ENCODE measurements around the gene GRM1. TPM values are rescaled to one million over a fixed set of nuclear protein-coding genes. Genes with fewer than 3 reads are reported as not detected.

The GRM1 gene
- total and polyA plus RNA-seq, 7 experiments from 2014 or later, result not detected

- Histone ChIP-seq H3K4me1 (ENCODE audit: control insufficient read depth in 2 of 2, insufficient read depth in 2 of 2, low read length in 2 of 2) (no peaks in the 10 kb centered on the region), H3K27me3 (ENCODE audit: control insufficient read depth in 2 of 2, insufficient read depth in 2 of 2, low read length in 2 of 2) (no peaks in the 10 kb centered on the region), H3K4me3 (ENCODE audit: low read length) (no peak overlapping the region), H3K27ac (ENCODE audit: low read depth, low read length) (no peak overlapping the region), H3K36me3 (ENCODE audit: control insufficient read depth in 2 of 3, insufficient read depth in 3 of 3, low read length in 3 of 3) (no peaks in the 10 kb centered on the region), H3K9me3 (ENCODE audit: control insufficient read depth in 2 of 3, low read length in 3 of 3) (peaks cover 0 to 3% (median 0%) of the 10 kb centered on the region in 3 experiments)
- ATAC-seq, result no peak
- no peak for DNase-seq
- no peaks in the 10 kb centered on the region for H3K4me1 Mint-ChIP-seq
- H3K27me3 Mint-ChIP-seq, result peaks cover 0 to 7% (median 0%) of the 10 kb centered on the region in 5 donors
- peaks cover 0 to 18% (median 11%) of the 10 kb centered on the region in 11 donors for H3K9me3 Mint-ChIP-seq
- CTCF ChIA-PET, result no interaction called here
- H3K4me3 Mint-ChIP-seq, result no peak overlapping the region
- POLR2A ChIA-PET, result no interaction called here
- H3K27ac Mint-ChIP-seq, result no peak overlapping the region
- intact Hi-C loops (cut with micrococcal nuclease), result no loop called here
- peaks cover 0 to 10% (median 0%) of the 10 kb centered on the region in 5 donors for H3K36me3 Mint-ChIP-seq
Observed at GRCh38 chr6:146110990-146111389, 82.1 kb downstream of the GRM1 start.

GRCh38 chr6:146111881-146112450 lies 83.1 kb downstream of the GRM1 start:
- ATAC-seq, result no peak
- Mint-ChIP-seq H3K27ac (no peak overlapping the region), H3K4me3 (no peak overlapping the region), H3K36me3 (peaks cover 0 to 10% (median 0%) of the 10 kb centered on the region in 5 donors), H3K9me3 (peaks cover 0 to 18% (median 11%) of the 10 kb centered on the region in 11 donors), H3K27me3 (peaks cover 0 to 7% (median 0%) of the 10 kb centered on the region in 5 donors), H3K4me1 (no peaks in the 10 kb centered on the region)
- no peaks in the 10 kb centered on the region for H3K27me3 ChIP-seq (ENCODE audit: control insufficient read depth in 2 of 2, insufficient read depth in 2 of 2, low read length in 2 of 2)
- no peak overlapping the region for H3K27ac ChIP-seq (ENCODE audit: low read depth, low read length)
- H3K36me3 ChIP-seq (ENCODE audit: control insufficient read depth in 2 of 3, insufficient read depth in 3 of 3, low read length in 3 of 3), result no peaks in the 10 kb centered on the region
- CTCF ChIA-PET, result no interaction called here
- POLR2A ChIA-PET, result no interaction called here
- no peaks in the 10 kb centered on the region for H3K4me1 ChIP-seq (ENCODE audit: control insufficient read depth in 2 of 2, insufficient read depth in 2 of 2, low read length in 2 of 2)
- H3K9me3 ChIP-seq (ENCODE audit: control insufficient read depth in 2 of 3, low read length in 3 of 3), result peaks cover 0 to 3% (median 0%) of the 10 kb centered on the region in 3 experiments
- no peak overlapping the region for H3K4me3 ChIP-seq (ENCODE audit: low read length)
- intact Hi-C loops (cut with micrococcal nuclease), result no loop called here
- no peak for DNase-seq

GRCh38 chr6:146113084-146113623 lies 84.3 kb downstream of the GRM1 start:
- no peaks in the 10 kb centered on the region for H3K27me3 ChIP-seq (ENCODE audit: control insufficient read depth in 2 of 2, insufficient read depth in 2 of 2, low read length in 2 of 2)
- Mint-ChIP-seq H3K4me1 (no peaks in the 10 kb centered on the region), H3K27me3 (peaks cover 0 to 7% (median 0%) of the 10 kb centered on the region in 5 donors), H3K36me3 (peaks cover 0 to 10% (median 0%) of the 10 kb centered on the region in 5 donors), H3K27ac (no peak overlapping the region), H3K4me3 (no peak overlapping the region), H3K9me3 (peaks cover 0 to 18% (median 11%) of the 10 kb centered on the region in 11 donors)
- DNase-seq (no peak), ATAC-seq (no peak)
- ChIA-PET POLR2A (no interaction called here), CTCF (no interaction called here)
- H3K9me3 ChIP-seq (ENCODE audit: control insufficient read depth in 2 of 3, low read length in 3 of 3), result peaks cover 0 to 3% (median 0%) of the 10 kb centered on the region in 3 experiments
- intact Hi-C loops (cut with micrococcal nuclease), result no loop called here
- H3K4me1 ChIP-seq (ENCODE audit: control insufficient read depth in 2 of 2, insufficient read depth in 2 of 2, low read length in 2 of 2), result no peaks in the 10 kb centered on the region
- H3K36me3 ChIP-seq (ENCODE audit: control insufficient read depth in 2 of 3, insufficient read depth in 3 of 3, low read length in 3 of 3), result no peaks in the 10 kb centered on the region
- H3K4me3 ChIP-seq (ENCODE audit: low read length), result no peak overlapping the region
- no peak overlapping the region for H3K27ac ChIP-seq (ENCODE audit: low read depth, low read length)

GRCh38 chr6:146123616-146124015 lies 94.8 kb downstream of the GRM1 start:
- Mint-ChIP-seq H3K27ac (no peak overlapping the region), H3K4me1 (no peaks in the 10 kb centered on the region), H3K36me3 (no peaks in the 10 kb centered on the region), H3K4me3 (no peak overlapping the region), H3K27me3 (peaks cover 0 to 21% (median 7%) of the 10 kb centered on the region in 5 donors), H3K9me3 (peaks cover 0 to 9% (median 2%) of the 10 kb centered on the region in 11 donors)
- no peaks in the 10 kb centered on the region for H3K4me1 ChIP-seq (ENCODE audit: control insufficient read depth in 2 of 2, insufficient read depth in 2 of 2, low read length in 2 of 2)
- no peak overlapping the region for H3K4me3 ChIP-seq (ENCODE audit: low read length)
- ChIA-PET POLR2A (no interaction called here), CTCF (no interaction called here)
- no peak overlapping the region for H3K27ac ChIP-seq (ENCODE audit: low read depth, low read length)
- H3K9me3 ChIP-seq (ENCODE audit: control insufficient read depth in 2 of 3, low read length in 3 of 3), result no peaks in the 10 kb centered on the region
- no peaks in the 10 kb centered on the region for H3K27me3 ChIP-seq (ENCODE audit: control insufficient read depth in 2 of 2, insufficient read depth in 2 of 2, low read length in 2 of 2)
- no peaks in the 10 kb centered on the region for H3K36me3 ChIP-seq (ENCODE audit: control insufficient read depth in 2 of 3, insufficient read depth in 3 of 3, low read length in 3 of 3)
- intact Hi-C loops (cut with micrococcal nuclease), result no loop called here
- no peak for DNase-seq
- no peak for ATAC-seq

- no peak for ATAC-seq
- Mint-ChIP-seq H3K36me3 (no peaks in the 10 kb centered on the region), H3K9me3 (peaks cover 0 to 7% (median 0%) of the 10 kb centered on the region in 11 donors), H3K4me3 (no peak overlapping the region), H3K4me1 (no peaks in the 10 kb centered on the region), H3K27ac (no peak overlapping the region), H3K27me3 (peaks cover 0 to 15% (median 4%) of the 10 kb centered on the region in 5 donors)
- ChIA-PET POLR2A (no interaction called here), CTCF (no interaction called here)
- intact Hi-C loops (cut with micrococcal nuclease), result no loop called here
- Histone ChIP-seq H3K27me3 (ENCODE audit: control insufficient read depth in 2 of 2, insufficient read depth in 2 of 2, low read length in 2 of 2) (no peaks in the 10 kb centered on the region), H3K27ac (ENCODE audit: low read depth, low read length) (no peak overlapping the region), H3K4me1 (ENCODE audit: control insufficient read depth in 2 of 2, insufficient read depth in 2 of 2, low read length in 2 of 2) (no peaks in the 10 kb centered on the region), H3K36me3 (ENCODE audit: control insufficient read depth in 2 of 3, insufficient read depth in 3 of 3, low read length in 3 of 3) (no peaks in the 10 kb centered on the region), H3K4me3 (ENCODE audit: low read length) (no peak overlapping the region), H3K9me3 (ENCODE audit: control insufficient read depth in 2 of 3, low read length in 3 of 3) (no peaks in the 10 kb centered on the region)
- no peak for DNase-seq
Observed at GRCh38 chr6:146127447-146128215, 98.8 kb downstream of the GRM1 start.

- no peaks in the 10 kb centered on the region for H3K27me3 Mint-ChIP-seq
- H3K36me3 ChIP-seq (ENCODE audit: control insufficient read depth in 2 of 3, insufficient read depth in 3 of 3, low read length in 3 of 3), result no peaks in the 10 kb centered on the region
- H3K36me3 Mint-ChIP-seq, result no peaks in the 10 kb centered on the region
- ATAC-seq (no peak), DNase-seq (no peak)
- intact Hi-C loops (cut with micrococcal nuclease), result no loop called here
- ChIA-PET POLR2A (no interaction called here), CTCF (no interaction called here)
- no peaks in the 10 kb centered on the region for H3K4me1 ChIP-seq (ENCODE audit: control insufficient read depth in 2 of 2, insufficient read depth in 2 of 2, low read length in 2 of 2)
- no peaks in the 10 kb centered on the region for H3K27me3 ChIP-seq (ENCODE audit: control insufficient read depth in 2 of 2, insufficient read depth in 2 of 2, low read length in 2 of 2)
- no peak overlapping the region for H3K4me3 Mint-ChIP-seq
- peaks cover 0 to 23% (median 2%) of the 10 kb centered on the region in 11 donors for H3K9me3 Mint-ChIP-seq
- H3K4me1 Mint-ChIP-seq, result no peaks in the 10 kb centered on the region
- H3K9me3 ChIP-seq (ENCODE audit: control insufficient read depth in 2 of 3, low read length in 3 of 3), result no peaks in the 10 kb centered on the region
- no peak overlapping the region for H3K4me3 ChIP-seq (ENCODE audit: low read length)
- H3K27ac Mint-ChIP-seq, result no peak overlapping the region
- H3K27ac ChIP-seq (ENCODE audit: low read depth, low read length), result no peak overlapping the region
Observed at GRCh38 chr6:146133866-146134265, 105.0 kb downstream of the GRM1 start.
